SK-N-SH treated with all-trans-retinoic acid at 6 μM for 48 hours (cell line): ENCODE results near the gene GPC3.

Experiments
- ATAC-seq: fragments of 200-7000 bp; cut with Tn5 transposase; 3 replicates; pipeline ENCODE4 v1.9.1; 2020; ENCODE audit warnings: mild to moderate bottlenecking, moderate library complexity
- ARNTL ChIP-seq: fragments of 450-650 bp; formaldehyde crosslinking; IDR thresholded peaks from 2 replicates; pipeline ENCODE4 v1.5.0; 2020; ENCODE audit warnings: low read depth, mild to moderate bottlenecking, moderate library complexity, borderline replicate concordance
- BACH2 ChIP-seq: fragments of 250-450 bp; sonication (Bioruptor Pico); IDR thresholded peaks from 2 replicates; pipeline ENCODE4 v1.9.0; 2021; ENCODE audit warnings: mild to moderate bottlenecking, borderline replicate concordance
- CSDC2 ChIP-seq: fragments of 250-450 bp; sonication (Bioruptor Pico); IDR thresholded peaks from 2 replicates; pipeline ENCODE4 v1.5.0; 2020; ENCODE audit warnings: mild to moderate bottlenecking, moderate library complexity
- ESRRG ChIP-seq: fragments of 250-450 bp; sonication (Bioruptor Pico); IDR thresholded peaks from 2 replicates; pipeline ENCODE4 v1.6.1; 2021; ENCODE audit warnings: mild to moderate bottlenecking
- GLIS3 ChIP-seq: fragments of 250-450 bp; sonication (Bioruptor Pico); IDR thresholded peaks from 2 replicates; pipeline ENCODE4 v1.5.0; 2020; ENCODE audit warnings: mild to moderate bottlenecking, moderate library complexity
- ISL1 ChIP-seq: fragments of 250-450 bp; sonication (Bioruptor Pico); IDR thresholded peaks from 2 replicates; pipeline ENCODE4 v2.1.2; 2022; ENCODE audit warnings: mild to moderate bottlenecking, moderate library complexity
- OSR1 ChIP-seq: fragments of 250-450 bp; sonication (Bioruptor Pico); IDR thresholded peaks from 2 replicates; pipeline ENCODE4 v1.8.0; 2022; ENCODE audit warnings: moderate library complexity, mild to moderate bottlenecking, inconsistent platforms
- PPARA ChIP-seq: fragments of 250-450 bp; sonication (Bioruptor Pico); IDR thresholded peaks from 2 replicates; pipeline ENCODE4 v1.5.0; 2020; ENCODE audit warnings: mild to moderate bottlenecking, borderline replicate concordance
- SNAI2 ChIP-seq: fragments of 250-450 bp; sonication (Bioruptor Pico); IDR thresholded peaks from 2 replicates; pipeline ENCODE4 v1.5.0; 2020; ENCODE audit warnings: mild to moderate bottlenecking, moderate library complexity
- TCF4 ChIP-seq: fragments of 250-450 bp; sonication (Bioruptor Pico); IDR thresholded peaks from 2 replicates; pipeline ENCODE4 v1.8.0; 2021; ENCODE audit warnings: mild to moderate bottlenecking, moderate library complexity, borderline replicate concordance
- TOX ChIP-seq: fragments of 250-450 bp; sonication (Bioruptor Pico); IDR thresholded peaks from 2 replicates; pipeline ENCODE4 v1.8.0; 2021; ENCODE audit warnings: mild to moderate bottlenecking, moderate library complexity, borderline replicate concordance
- ZC3H10 ChIP-seq: fragments of 250-450 bp; sonication (Bioruptor Pico); IDR thresholded peaks from 2 replicates; pipeline ENCODE4 v1.5.1; 2021; ENCODE audit warnings: mild to moderate bottlenecking, moderate library complexity
- ZFP3 ChIP-seq: fragments of 250-450 bp; sonication (Bioruptor Pico); IDR thresholded peaks from 2 replicates; pipeline ENCODE4 v1.5.0; 2020; ENCODE audit warnings: mild to moderate bottlenecking, moderate library complexity
- ZFP30 ChIP-seq: fragments of 450-650 bp; formaldehyde crosslinking; IDR thresholded peaks from 2 replicates; pipeline ENCODE4 v1.5.0; 2022; ENCODE audit warnings: mild to moderate bottlenecking, moderate library complexity
- ZNF565 ChIP-seq: fragments of 450-650 bp; formaldehyde crosslinking; conservative IDR thresholded peaks from 2 replicates; pipeline ENCODE4 v1.5.0; 2020; ENCODE audit warnings: low read depth, mild to moderate bottlenecking, moderate library complexity
- ZNF70 ChIP-seq: fragments of 450-650 bp; formaldehyde crosslinking; IDR thresholded peaks from 2 replicates; pipeline ENCODE4 v1.5.0; 2020; ENCODE audit warnings: mild to moderate bottlenecking, moderate library complexity
- ZNF8 ChIP-seq: fragments of 450-650 bp; formaldehyde crosslinking; IDR thresholded peaks from 2 replicates; pipeline ENCODE4 v1.5.0; 2020; ENCODE audit warnings: mild to moderate bottlenecking, moderate library complexity
- TF ChIP-seq, protein P1 (sequence below): fragments of 250-450 bp; sonication (Bioruptor Pico); IDR thresholded peaks from 2 replicates; pipeline ENCODE4 v1.5.1; 2021; ENCODE audit warnings: mild to moderate bottlenecking, moderate library complexity
- TF ChIP-seq, protein P2 (sequence below): fragments of 250-450 bp; sonication (Bioruptor Pico); IDR thresholded peaks from 2 replicates; pipeline ENCODE4 v1.5.0; 2020; ENCODE audit warnings: mild to moderate bottlenecking, moderate library complexity
- TF ChIP-seq, protein P3 (sequence below): fragments of 250-450 bp; sonication (Bioruptor Pico); IDR thresholded peaks from 2 replicates; pipeline ENCODE4 v1.8.0; 2020; ENCODE audit warnings: mild to moderate bottlenecking, moderate library complexity, borderline replicate concordance
- TF ChIP-seq, protein P4 (sequence below): fragments of 250-450 bp; sonication (Bioruptor Pico); IDR thresholded peaks from 2 replicates; pipeline ENCODE4 v1.5.1; 2020; ENCODE audit warnings: low read depth, mild to moderate bottlenecking, moderate library complexity

GPC3 gene

DNA sequence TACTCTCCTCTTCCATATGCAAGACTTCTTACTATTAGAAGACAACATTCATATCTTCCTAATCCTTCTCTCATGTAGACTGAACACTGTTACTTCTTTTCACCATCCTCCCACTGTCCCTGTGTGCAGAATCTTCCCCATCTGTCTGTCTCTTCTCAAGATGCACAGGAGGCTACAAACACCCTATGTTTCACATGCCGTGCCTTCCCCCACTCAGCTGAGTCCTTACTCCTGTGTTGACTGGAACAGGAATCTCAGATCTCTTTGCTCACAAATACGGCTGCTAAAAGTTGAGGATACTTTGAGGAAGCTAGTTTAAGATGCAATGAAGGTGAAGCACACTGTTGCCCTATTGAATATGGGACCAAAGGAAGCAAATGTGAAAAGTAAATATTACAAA is 401.6 kb downstream of the GPC3 start:
- TF ChIP-seq, protein P1, sequence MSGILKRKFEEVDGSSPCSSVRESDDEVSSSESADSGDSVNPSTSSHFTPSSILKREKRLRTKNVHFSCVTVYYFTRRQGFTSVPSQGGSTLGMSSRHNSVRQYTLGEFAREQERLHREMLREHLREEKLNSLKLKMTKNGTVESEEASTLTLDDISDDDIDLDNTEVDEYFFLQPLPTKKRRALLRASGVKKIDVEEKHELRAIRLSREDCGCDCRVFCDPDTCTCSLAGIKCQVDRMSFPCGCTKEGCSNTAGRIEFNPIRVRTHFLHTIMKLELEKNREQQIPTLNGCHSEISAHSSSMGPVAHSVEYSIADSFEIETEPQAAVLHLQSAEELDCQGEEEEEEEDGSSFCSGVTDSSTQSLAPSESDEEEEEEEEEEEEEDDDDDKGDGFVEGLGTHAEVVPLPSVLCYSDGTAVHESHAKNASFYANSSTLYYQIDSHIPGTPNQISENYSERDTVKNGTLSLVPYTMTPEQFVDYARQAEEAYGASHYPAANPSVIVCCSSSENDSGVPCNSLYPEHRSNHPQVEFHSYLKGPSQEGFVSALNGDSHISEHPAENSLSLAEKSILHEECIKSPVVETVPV (CRISPR knock-in tag) = no peak
- TF ChIP-seq, protein P2, sequence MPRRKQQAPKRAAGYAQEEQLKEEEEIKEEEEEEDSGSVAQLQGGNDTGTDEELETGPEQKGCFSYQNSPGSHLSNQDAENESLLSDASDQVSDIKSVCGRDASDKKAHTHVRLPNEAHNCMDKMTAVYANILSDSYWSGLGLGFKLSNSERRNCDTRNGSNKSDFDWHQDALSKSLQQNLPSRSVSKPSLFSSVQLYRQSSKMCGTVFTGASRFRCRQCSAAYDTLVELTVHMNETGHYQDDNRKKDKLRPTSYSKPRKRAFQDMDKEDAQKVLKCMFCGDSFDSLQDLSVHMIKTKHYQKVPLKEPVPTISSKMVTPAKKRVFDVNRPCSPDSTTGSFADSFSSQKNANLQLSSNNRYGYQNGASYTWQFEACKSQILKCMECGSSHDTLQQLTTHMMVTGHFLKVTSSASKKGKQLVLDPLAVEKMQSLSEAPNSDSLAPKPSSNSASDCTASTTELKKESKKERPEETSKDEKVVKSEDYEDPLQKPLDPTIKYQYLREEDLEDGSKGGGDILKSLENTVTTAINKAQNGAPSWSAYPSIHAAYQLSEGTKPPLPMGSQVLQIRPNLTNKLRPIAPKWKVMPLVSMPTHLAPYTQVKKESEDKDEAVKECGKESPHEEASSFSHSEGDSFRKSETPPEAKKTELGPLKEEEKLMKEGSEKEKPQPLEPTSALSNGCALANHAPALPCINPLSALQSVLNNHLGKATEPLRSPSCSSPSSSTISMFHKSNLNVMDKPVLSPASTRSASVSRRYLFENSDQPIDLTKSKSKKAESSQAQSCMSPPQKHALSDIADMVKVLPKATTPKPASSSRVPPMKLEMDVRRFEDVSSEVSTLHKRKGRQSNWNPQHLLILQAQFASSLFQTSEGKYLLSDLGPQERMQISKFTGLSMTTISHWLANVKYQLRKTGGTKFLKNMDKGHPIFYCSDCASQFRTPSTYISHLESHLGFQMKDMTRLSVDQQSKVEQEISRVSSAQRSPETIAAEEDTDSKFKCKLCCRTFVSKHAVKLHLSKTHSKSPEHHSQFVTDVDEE (CRISPR knock-in tag) = no peak
- TF ChIP-seq ZFP30 (no peak), CSDC2 (CRISPR knock-in tag) (no peak), ESRRG (no peak), SNAI2 (no peak), ZNF565 (CRISPR knock-in tag) (no peak), TCF4 (no peak), OSR1 (CRISPR knock-in tag) (no peak), PPARA (CRISPR knock-in tag) (no peak), BACH2 (CRISPR knock-in tag) (no peak), ZNF8 (CRISPR knock-in tag) (no peak), ARNTL (CRISPR knock-in tag) (no peak), GLIS3 (CRISPR knock-in tag) (no peak)
- TF ChIP-seq, protein P3, sequence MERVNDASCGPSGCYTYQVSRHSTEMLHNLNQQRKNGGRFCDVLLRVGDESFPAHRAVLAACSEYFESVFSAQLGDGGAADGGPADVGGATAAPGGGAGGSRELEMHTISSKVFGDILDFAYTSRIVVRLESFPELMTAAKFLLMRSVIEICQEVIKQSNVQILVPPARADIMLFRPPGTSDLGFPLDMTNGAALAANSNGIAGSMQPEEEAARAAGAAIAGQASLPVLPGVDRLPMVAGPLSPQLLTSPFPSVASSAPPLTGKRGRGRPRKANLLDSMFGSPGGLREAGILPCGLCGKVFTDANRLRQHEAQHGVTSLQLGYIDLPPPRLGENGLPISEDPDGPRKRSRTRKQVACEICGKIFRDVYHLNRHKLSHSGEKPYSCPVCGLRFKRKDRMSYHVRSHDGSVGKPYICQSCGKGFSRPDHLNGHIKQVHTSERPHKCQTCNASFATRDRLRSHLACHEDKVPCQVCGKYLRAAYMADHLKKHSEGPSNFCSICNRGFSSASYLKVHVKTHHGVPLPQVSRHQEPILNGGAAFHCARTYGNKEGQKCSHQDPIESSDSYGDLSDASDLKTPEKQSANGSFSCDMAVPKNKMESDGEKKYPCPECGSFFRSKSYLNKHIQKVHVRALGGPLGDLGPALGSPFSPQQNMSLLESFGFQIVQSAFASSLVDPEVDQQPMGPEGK (CRISPR knock-in tag) = no peak
- TF ChIP-seq, protein P4, sequence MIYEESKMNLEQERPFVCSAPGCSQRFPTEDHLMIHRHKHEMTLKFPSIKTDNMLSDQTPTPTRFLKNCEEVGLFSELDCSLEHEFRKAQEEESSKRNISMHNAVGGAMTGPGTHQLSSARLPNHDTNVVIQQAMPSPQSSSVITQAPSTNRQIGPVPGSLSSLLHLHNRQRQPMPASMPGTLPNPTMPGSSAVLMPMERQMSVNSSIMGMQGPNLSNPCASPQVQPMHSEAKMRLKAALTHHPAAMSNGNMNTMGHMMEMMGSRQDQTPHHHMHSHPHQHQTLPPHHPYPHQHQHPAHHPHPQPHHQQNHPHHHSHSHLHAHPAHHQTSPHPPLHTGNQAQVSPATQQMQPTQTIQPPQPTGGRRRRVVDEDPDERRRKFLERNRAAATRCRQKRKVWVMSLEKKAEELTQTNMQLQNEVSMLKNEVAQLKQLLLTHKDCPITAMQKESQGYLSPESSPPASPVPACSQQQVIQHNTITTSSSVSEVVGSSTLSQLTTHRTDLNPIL (CRISPR knock-in tag) = no peak

DNA sequence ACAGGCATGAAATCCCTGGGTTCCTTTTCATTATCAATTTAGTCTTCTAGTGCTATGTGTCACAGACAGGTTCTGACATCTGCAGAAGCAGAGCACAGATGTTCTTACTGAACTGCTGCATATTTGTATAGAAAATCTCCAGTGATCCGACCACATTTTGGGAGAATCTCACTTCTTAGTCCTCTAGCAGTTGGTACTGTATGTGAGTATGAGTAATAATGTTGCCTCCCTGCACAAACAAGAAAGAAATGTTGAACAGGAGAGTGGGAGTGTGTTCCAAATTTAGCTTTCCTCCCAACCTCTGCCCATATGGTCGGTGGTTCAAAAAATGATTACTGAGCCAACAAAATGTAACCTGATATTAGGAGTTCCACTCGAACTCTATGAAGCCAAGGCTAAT is 404.8 kb downstream of the GPC3 start:
- TF ChIP-seq ZNF565 (CRISPR knock-in tag) (no peak), ZC3H10 (CRISPR knock-in tag) (no peak), TOX (no peak), ZNF70 (CRISPR knock-in tag) (no peak), OSR1 (CRISPR knock-in tag) (no peak), PPARA (CRISPR knock-in tag) (no peak), BACH2 (CRISPR knock-in tag) (no peak), SNAI2 (no peak), ZFP3 (no peak), ZNF8 (CRISPR knock-in tag) (no peak), ISL1 (CRISPR knock-in tag) (no peak), GLIS3 (CRISPR knock-in tag) (no peak)
- TF ChIP-seq, protein P3 (CRISPR knock-in tag) = no peak
- TF ChIP-seq, protein P4 (CRISPR knock-in tag) = no peak
- TF ChIP-seq, protein P2 (CRISPR knock-in tag) = no peak
- TF ChIP-seq, protein P1 (CRISPR knock-in tag) = no peak
- no peak for ATAC-seq

More for the DNA sequence above, 401.6 kb downstream of the GPC3 start:
- no peak for ATAC-seq
